ENCODE results near the gene ELL.
A peak's percentile ranks its signal among the peaks of the same experiment; 100 is the strongest.

Gene ELL

DNA sequence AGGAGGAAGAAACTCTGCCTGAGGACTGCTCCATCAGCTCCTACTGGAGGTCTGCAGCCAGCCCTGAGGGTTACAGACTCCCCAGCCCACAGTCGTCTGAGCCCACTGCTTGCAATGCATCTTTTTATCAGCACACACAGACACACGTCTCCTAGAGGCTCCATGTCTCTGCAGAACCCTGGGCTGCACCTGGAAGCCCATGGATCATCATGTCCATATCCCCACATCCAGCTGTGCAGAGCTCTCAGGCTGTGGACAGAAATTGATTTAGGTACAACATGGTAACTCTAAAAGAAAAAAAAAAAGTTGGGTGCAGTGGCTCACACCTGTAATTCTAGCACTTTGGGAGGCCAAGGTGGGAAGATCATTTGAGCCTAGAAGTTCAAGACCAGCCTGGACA is 51.1 kb downstream of the ELL start:
- ATAC-seq, result no peak
- no peak for TF ChIP-seq BACH2 (CRISPR knock-in tag; IDR thresholded peaks at IDR 0.05; ENCODE audit: borderline replicate concordance)
- no peak for TF ChIP-seq ESRRG (CRISPR knock-in tag; IDR thresholded peaks at IDR 0.05)
- TF ChIP-seq ZNF8 (CRISPR knock-in tag; IDR thresholded peaks at IDR 0.05), result no peak
- TF ChIP-seq ZNF70 (CRISPR knock-in tag; IDR thresholded peaks at IDR 0.05), result no peak
- no peak for TF ChIP-seq CREB5 (CRISPR knock-in tag; IDR thresholded peaks at IDR 0.05; ENCODE audit: low read depth)
- TF ChIP-seq ZFP30 (CRISPR knock-in tag; IDR thresholded peaks at IDR 0.05), result no peak
- TF ChIP-seq TOX (CRISPR knock-in tag; IDR thresholded peaks at IDR 0.05; ENCODE audit: borderline replicate concordance), result no peak
- TF ChIP-seq ZFP3 (CRISPR knock-in tag; IDR thresholded peaks at IDR 0.05), result no peak
- no peak for TF ChIP-seq GLIS3 (CRISPR knock-in tag; IDR thresholded peaks at IDR 0.05)
- TF ChIP-seq POU6F1 (CRISPR knock-in tag; IDR thresholded peaks at IDR 0.05; ENCODE audit: borderline replicate concordance, low read depth), result no peak
- TF ChIP-seq ZNF565 (CRISPR knock-in tag; conservative IDR thresholded peaks at IDR 0.05; ENCODE audit: low read depth), result no peak
- no peak for TF ChIP-seq SNAI2 (CRISPR knock-in tag; IDR thresholded peaks at IDR 0.05)
- no peak for TF ChIP-seq PPARA (CRISPR knock-in tag; IDR thresholded peaks at IDR 0.05; ENCODE audit: borderline replicate concordance)
- TF ChIP-seq, protein P1, sequence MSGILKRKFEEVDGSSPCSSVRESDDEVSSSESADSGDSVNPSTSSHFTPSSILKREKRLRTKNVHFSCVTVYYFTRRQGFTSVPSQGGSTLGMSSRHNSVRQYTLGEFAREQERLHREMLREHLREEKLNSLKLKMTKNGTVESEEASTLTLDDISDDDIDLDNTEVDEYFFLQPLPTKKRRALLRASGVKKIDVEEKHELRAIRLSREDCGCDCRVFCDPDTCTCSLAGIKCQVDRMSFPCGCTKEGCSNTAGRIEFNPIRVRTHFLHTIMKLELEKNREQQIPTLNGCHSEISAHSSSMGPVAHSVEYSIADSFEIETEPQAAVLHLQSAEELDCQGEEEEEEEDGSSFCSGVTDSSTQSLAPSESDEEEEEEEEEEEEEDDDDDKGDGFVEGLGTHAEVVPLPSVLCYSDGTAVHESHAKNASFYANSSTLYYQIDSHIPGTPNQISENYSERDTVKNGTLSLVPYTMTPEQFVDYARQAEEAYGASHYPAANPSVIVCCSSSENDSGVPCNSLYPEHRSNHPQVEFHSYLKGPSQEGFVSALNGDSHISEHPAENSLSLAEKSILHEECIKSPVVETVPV (CRISPR knock-in tag; IDR thresholded peaks at IDR 0.05), result no peak
- TF ChIP-seq, protein P2, sequence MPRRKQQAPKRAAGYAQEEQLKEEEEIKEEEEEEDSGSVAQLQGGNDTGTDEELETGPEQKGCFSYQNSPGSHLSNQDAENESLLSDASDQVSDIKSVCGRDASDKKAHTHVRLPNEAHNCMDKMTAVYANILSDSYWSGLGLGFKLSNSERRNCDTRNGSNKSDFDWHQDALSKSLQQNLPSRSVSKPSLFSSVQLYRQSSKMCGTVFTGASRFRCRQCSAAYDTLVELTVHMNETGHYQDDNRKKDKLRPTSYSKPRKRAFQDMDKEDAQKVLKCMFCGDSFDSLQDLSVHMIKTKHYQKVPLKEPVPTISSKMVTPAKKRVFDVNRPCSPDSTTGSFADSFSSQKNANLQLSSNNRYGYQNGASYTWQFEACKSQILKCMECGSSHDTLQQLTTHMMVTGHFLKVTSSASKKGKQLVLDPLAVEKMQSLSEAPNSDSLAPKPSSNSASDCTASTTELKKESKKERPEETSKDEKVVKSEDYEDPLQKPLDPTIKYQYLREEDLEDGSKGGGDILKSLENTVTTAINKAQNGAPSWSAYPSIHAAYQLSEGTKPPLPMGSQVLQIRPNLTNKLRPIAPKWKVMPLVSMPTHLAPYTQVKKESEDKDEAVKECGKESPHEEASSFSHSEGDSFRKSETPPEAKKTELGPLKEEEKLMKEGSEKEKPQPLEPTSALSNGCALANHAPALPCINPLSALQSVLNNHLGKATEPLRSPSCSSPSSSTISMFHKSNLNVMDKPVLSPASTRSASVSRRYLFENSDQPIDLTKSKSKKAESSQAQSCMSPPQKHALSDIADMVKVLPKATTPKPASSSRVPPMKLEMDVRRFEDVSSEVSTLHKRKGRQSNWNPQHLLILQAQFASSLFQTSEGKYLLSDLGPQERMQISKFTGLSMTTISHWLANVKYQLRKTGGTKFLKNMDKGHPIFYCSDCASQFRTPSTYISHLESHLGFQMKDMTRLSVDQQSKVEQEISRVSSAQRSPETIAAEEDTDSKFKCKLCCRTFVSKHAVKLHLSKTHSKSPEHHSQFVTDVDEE (CRISPR knock-in tag; IDR thresholded peaks at IDR 0.05), result no peak
- TF ChIP-seq TCF4 (CRISPR knock-in tag; IDR thresholded peaks at IDR 0.05; ENCODE audit: borderline replicate concordance), result no peak

DNA sequence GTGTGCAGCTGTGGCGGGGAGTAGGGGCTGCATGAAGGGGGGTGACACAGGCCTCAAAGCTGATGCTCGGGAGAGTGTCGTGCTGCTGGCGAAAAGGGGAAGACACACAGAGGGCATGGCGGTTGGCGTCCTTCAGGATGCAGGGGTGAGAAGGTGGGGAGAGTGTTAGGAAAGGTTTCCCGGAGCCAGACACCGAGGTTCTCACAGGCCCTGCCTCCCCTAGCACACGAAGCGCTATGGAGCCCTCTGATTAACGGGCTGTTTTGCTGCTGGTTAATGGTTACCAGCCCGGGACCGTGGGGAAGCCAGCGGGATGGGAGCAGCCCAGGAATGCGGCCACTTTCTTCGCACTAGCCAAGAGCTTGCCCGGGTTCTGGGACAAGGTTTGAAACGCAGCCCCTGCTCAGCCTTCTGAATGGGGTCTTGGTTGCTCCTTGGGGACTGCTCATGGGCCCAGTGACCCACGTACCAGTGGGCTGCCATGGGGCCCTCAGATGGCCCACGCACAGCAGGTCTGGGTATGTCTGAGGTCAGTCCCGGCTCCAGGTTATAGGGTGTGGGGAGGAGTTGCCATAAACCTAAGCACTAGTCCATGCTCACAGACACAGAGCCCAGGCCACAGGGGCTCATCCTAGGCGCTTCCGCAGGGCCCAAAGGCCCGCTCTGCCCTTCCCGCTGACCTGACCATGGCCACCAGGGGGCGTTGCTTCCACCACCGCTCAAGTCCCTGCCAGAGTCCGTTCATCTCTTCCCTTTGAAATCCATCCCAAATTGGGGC is 52.6 kb downstream of the ELL start:
- peak; percentile 81 for ATAC-seq
- TF ChIP-seq ZFP30 (CRISPR knock-in tag; IDR thresholded peaks at IDR 0.05), result no peak

DNA sequence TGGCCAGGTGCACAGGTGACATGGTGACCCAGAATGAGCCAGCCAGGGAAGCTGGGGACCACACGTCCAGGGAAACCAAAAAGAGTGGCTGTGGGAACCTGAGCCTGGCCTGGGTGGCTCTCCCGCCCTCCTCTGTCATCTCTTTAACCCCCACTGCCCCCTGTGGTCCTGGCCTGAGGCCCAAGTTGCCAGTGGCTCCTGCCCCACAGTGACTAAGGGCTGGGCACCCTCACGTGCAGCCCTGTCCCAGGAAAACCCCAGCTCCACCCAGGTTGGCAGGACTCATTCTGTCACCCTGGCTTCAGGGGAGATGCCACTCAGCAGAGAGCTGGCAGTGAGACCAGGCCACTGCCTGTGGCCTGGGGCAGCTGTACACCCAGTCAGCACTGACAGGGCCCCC is 53.4 kb downstream of the ELL start:
- no peak for TF ChIP-seq GLIS3 (CRISPR knock-in tag; IDR thresholded peaks at IDR 0.05)
- TF ChIP-seq, protein P3, sequence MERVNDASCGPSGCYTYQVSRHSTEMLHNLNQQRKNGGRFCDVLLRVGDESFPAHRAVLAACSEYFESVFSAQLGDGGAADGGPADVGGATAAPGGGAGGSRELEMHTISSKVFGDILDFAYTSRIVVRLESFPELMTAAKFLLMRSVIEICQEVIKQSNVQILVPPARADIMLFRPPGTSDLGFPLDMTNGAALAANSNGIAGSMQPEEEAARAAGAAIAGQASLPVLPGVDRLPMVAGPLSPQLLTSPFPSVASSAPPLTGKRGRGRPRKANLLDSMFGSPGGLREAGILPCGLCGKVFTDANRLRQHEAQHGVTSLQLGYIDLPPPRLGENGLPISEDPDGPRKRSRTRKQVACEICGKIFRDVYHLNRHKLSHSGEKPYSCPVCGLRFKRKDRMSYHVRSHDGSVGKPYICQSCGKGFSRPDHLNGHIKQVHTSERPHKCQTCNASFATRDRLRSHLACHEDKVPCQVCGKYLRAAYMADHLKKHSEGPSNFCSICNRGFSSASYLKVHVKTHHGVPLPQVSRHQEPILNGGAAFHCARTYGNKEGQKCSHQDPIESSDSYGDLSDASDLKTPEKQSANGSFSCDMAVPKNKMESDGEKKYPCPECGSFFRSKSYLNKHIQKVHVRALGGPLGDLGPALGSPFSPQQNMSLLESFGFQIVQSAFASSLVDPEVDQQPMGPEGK (CRISPR knock-in tag; IDR thresholded peaks at IDR 0.05; ENCODE audit: borderline replicate concordance), result no peak

GRCh38 chr19:18467978-18468377 is 53.9 kb downstream of the ELL start:
- TF ChIP-seq POU6F1 (CRISPR knock-in tag; IDR thresholded peaks at IDR 0.05; ENCODE audit: borderline replicate concordance, low read depth) (no peak), OSR1 (CRISPR knock-in tag; IDR thresholded peaks at IDR 0.05) (no peak), ZNF8 (CRISPR knock-in tag; IDR thresholded peaks at IDR 0.05) (no peak)
- TF ChIP-seq, protein P1 (CRISPR knock-in tag; IDR thresholded peaks at IDR 0.05), result no peak
- ATAC-seq, result no peak

More for the DNA sequence above, 53.4 kb downstream of the ELL start:
- no peak for ATAC-seq

All from SK-N-SH treated with all-trans-retinoic acid at 6 μM for 48 hours (cell line).